Stomach (tissue), 4 donors: ENCODE measurements around the gene PRKCH.

Source experiments
- CTCF ChIP-seq, 7 experiments: fragments of 450-650 bp in 4 of 7; fragments of 200-600 bp in 3 of 7; sonication (generic) in 3 of 7; IDR thresholded peaks; one replicate each; pipeline ENCODE4 v1.5.1; 2016 to 2019; ENCODE audit warnings: antibody characterized with exemption in 7 of 7, control low read depth in 2 of 7, mild to moderate bottlenecking in 1 of 7
- EP300 ChIP-seq: sonication (generic); formaldehyde crosslinking; IDR thresholded peaks from one replicate; pipeline ENCODE4 v1.6.1; 2017; ENCODE audit warnings: antibody characterized with exemption
- POLR2A ChIP-seq, 4 donors: fragments of 450-650 bp; IDR thresholded peaks; one replicate each; pipeline ENCODE4 v1.6.1; 2016; ENCODE audit warnings: antibody characterized with exemption in 4 of 4, control low read depth in 2 of 4, mild to moderate bottlenecking in 1 of 4, moderate library complexity in 1 of 4
- POLR2AphosphoS5 ChIP-seq, 3 donors: sonication (generic); formaldehyde crosslinking; IDR thresholded peaks; one replicate each; pipeline ENCODE4 v1.6.1; 2016; ENCODE audit warnings: antibody characterized with exemption in 3 of 3

- TF ChIP-seq CTCF (IDR thresholded peaks at IDR 0.05) (no peak), POLR2A (IDR thresholded peaks at IDR 0.05) (no peak), EP300 (no peak), POLR2AphosphoS5 (IDR thresholded peaks at IDR 0.05) (no peak)
Measured at GRCh38 chr14:61398221-61398620, 76.8 kb downstream of the PRKCH start.
